HEK293 (cell line): ENCODE measurements around the gene CD109.

Source experiments
- ELK4 ChIP-seq: IDR thresholded peaks from 2 replicates; pipeline ENCODE4 v1.6.1; 2011; ENCODE audit warnings: mild to moderate bottlenecking, low read depth, low read length, borderline replicate concordance
- GLI2 ChIP-seq: fragments of 450-650 bp; formaldehyde crosslinking; IDR thresholded peaks from 2 replicates; pipeline ENCODE4; 2017; ENCODE audit warnings: missing biosample characterization, missing genetic modification characterization, low read depth, borderline replicate concordance
- PRDM1 ChIP-seq: fragments of 450-650 bp; formaldehyde crosslinking; IDR thresholded peaks from 2 replicates; pipeline ENCODE4; 2016; ENCODE audit warnings: missing biosample characterization, missing genetic modification characterization
- SCRT2 ChIP-seq: fragments of 450-650 bp; formaldehyde crosslinking; IDR thresholded peaks from 2 replicates; pipeline ENCODE4 v1.5.1; 2016; ENCODE audit warnings: missing biosample characterization, missing genetic modification characterization
- SP3 ChIP-seq: fragments of 450-650 bp; formaldehyde crosslinking; IDR thresholded peaks from 2 replicates; pipeline ENCODE4 v1.5.1; 2016; ENCODE audit warnings: missing biosample characterization, missing genetic modification characterization
- ZBTB10 ChIP-seq: fragments of 450-650 bp; formaldehyde crosslinking; IDR thresholded peaks from 2 replicates; pipeline ENCODE4 v1.5.1; 2016; ENCODE audit warnings: missing biosample characterization, missing genetic modification characterization
- ZBTB6 ChIP-seq: fragments of 450-650 bp; formaldehyde crosslinking; IDR thresholded peaks from 2 replicates; pipeline ENCODE4 v1.5.1; 2017; ENCODE audit warnings: missing biosample characterization, missing genetic modification characterization
- ZFP41 ChIP-seq: fragments of 450-650 bp; formaldehyde crosslinking; IDR thresholded peaks from 2 replicates; pipeline ENCODE4 v1.5.1; 2016; ENCODE audit warnings: missing biosample characterization, missing genetic modification characterization, borderline replicate concordance
- ZNF133 ChIP-seq: fragments of 450-650 bp; formaldehyde crosslinking; IDR thresholded peaks from 2 replicates; pipeline ENCODE4 v1.5.1; 2016; ENCODE audit warnings: missing biosample characterization, missing genetic modification characterization
- ZNF140 ChIP-seq: fragments of 450-650 bp; formaldehyde crosslinking; IDR thresholded peaks from 2 replicates; pipeline ENCODE4 v1.5.1; 2016; ENCODE audit warnings: missing biosample characterization, missing genetic modification characterization
- ZNF19 ChIP-seq: fragments of 450-650 bp; formaldehyde crosslinking; IDR thresholded peaks from 2 replicates; pipeline ENCODE4; 2016; ENCODE audit warnings: missing biosample characterization, missing genetic modification characterization, low read depth
- ZNF214 ChIP-seq: fragments of 450-650 bp; formaldehyde crosslinking; IDR thresholded peaks from 2 replicates; pipeline ENCODE4 v1.5.1; 2017; ENCODE audit warnings: missing biosample characterization, mild to moderate bottlenecking, missing genetic modification characterization, borderline replicate concordance
- ZNF221 ChIP-seq: fragments of 450-650 bp; formaldehyde crosslinking; IDR thresholded peaks from 2 replicates; pipeline ENCODE4 v1.5.1; 2017; ENCODE audit warnings: missing biosample characterization, missing genetic modification characterization, borderline replicate concordance
- ZNF341 ChIP-seq: fragments of 450-650 bp; formaldehyde crosslinking; IDR thresholded peaks from 2 replicates; pipeline ENCODE4; 2016; ENCODE audit warnings: low read depth, missing biosample characterization, missing genetic modification characterization
- ZNF37A ChIP-seq: fragments of 450-650 bp; IDR thresholded peaks from 2 replicates; pipeline ENCODE4 v1.5.1; 2018; ENCODE audit warnings: missing biosample characterization, missing genetic modification characterization
- ZNF391 ChIP-seq: fragments of 450-650 bp; formaldehyde crosslinking; IDR thresholded peaks from 2 replicates; pipeline ENCODE4 v1.5.1; 2016; ENCODE audit warnings: low read depth, missing biosample characterization, missing genetic modification characterization, borderline replicate concordance
- ZNF501 ChIP-seq: fragments of 450-650 bp; formaldehyde crosslinking; IDR thresholded peaks from 2 replicates; pipeline ENCODE4 v1.5.1; 2016; ENCODE audit warnings: missing biosample characterization, missing genetic modification characterization
- ZNF621 ChIP-seq: fragments of 450-650 bp; formaldehyde crosslinking; IDR thresholded peaks from 2 replicates; pipeline ENCODE4 v1.5.1; 2017; ENCODE audit warnings: missing biosample characterization, missing genetic modification characterization
- ZNF626 ChIP-seq: fragments of 450-650 bp; sonication (Bioruptor Pico); formaldehyde crosslinking; IDR thresholded peaks from 2 replicates; pipeline ENCODE4 v1.5.1; 2018; ENCODE audit warnings: missing biosample characterization, missing genetic modification characterization, inconsistent platforms
- ZNF677 ChIP-seq: fragments of 450-650 bp; IDR thresholded peaks from 2 replicates; pipeline ENCODE4 v1.5.0; 2018; ENCODE audit warnings: missing biosample characterization, mild to moderate bottlenecking, missing genetic modification characterization, moderate library complexity
- ZNF785 ChIP-seq: fragments of 450-650 bp; formaldehyde crosslinking; IDR thresholded peaks from 2 replicates; pipeline ENCODE4 v1.5.1; 2016; ENCODE audit warnings: missing biosample characterization, missing genetic modification characterization
- ZNF837 ChIP-seq: fragments of 450-650 bp; formaldehyde crosslinking; IDR thresholded peaks from 2 replicates; pipeline ENCODE4 v1.5.1; 2016; ENCODE audit warnings: missing biosample characterization, missing genetic modification characterization
- ZSCAN4 ChIP-seq: fragments of 450-650 bp; formaldehyde crosslinking; IDR thresholded peaks from 2 replicates; pipeline ENCODE4 v1.5.1; 2017; ENCODE audit warnings: missing biosample characterization, missing genetic modification characterization
- TF ChIP-seq, protein P1 (sequence below): fragments of 450-650 bp; formaldehyde crosslinking; IDR thresholded peaks from 2 replicates; pipeline ENCODE4 v1.5.1; 2016; ENCODE audit warnings: missing biosample characterization, missing genetic modification characterization
- TF ChIP-seq, protein P2 (sequence below): fragments of 450-650 bp; formaldehyde crosslinking; IDR thresholded peaks from 2 replicates; pipeline ENCODE4 v1.5.1; 2016; ENCODE audit warnings: missing biosample characterization, missing genetic modification characterization
- TF ChIP-seq, protein P3 (sequence below): fragments of 450-650 bp; formaldehyde crosslinking; IDR thresholded peaks from 2 replicates; pipeline ENCODE4 v1.5.0; 2017; ENCODE audit warnings: missing biosample characterization, missing genetic modification characterization, borderline replicate concordance
- TF ChIP-seq, protein P4 (sequence below): fragments of 450-650 bp; formaldehyde crosslinking; IDR thresholded peaks from 2 replicates; pipeline ENCODE4 v1.5.1; 2016; ENCODE audit warnings: missing biosample characterization, missing genetic modification characterization

Gene CD109

DNA sequence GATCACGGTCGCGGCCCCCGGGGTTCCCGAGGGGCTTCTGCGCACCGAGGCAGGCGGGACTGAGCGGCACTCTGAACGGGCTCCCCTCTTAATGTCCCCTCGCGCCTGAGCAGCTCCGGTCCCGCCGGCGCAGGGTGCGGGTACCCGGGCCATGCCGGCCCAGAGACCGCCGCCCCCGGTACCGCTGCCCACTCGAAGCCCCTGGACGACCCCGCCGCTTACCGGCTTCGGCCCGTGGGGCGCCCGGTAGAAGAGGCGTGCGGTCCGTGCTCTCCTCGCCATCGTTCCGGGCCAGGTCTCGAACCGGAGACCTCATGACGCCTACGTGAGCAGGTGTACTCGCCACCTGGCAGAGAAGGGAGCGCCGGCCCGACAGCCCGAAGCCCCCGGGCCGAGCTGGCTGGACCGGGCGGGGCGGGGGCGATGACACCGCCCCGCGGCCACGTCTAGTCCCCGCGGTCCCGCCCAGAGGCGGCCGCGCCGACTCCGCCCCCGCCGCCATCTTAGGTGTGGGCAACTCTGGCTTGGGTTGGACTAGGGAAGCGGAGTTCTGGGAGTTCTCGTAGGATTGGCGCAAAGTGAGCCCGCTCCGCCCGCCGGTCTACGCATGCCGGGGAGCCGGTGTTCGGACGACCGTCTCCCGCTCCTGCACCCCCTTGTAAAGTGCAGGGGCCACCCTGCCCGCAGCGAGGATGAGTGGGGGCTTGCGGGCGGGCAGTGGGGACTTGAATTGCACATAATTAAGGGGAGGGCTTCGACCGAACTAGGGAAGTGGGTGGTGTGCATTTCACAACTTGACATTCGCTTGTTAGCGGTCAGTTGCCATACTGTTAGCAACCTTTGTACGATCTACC, 42.2 kb upstream of the CD109 start, which contains the start of gene SLC17A5 (continued):
- no peak for TF ChIP-seq ZNF677 (tag by site-specific recombination)
- TF ChIP-seq ZSCAN4 (tag by site-specific recombination) = peak; percentile 33; the same call in 1 of the 2 replicates
- TF ChIP-seq ZNF221 = no peak
- TF ChIP-seq, protein P1, sequence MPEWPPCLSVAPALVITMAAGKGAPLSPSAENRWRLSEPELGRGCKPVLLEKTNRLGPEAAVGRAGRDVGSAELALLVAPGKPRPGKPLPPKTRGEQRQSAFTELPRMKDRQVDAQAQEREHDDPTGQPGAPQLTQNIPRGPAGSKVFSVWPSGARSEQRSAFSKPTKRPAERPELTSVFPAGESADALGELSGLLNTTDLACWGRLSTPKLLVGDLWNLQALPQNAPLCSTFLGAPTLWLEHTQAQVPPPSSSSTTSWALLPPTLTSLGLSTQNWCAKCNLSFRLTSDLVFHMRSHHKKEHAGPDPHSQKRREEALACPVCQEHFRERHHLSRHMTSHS (tag by site-specific recombination) = no peak
- no peak for TF ChIP-seq ZNF214 (tag by site-specific recombination)
- peak; percentile 93 for TF ChIP-seq ZNF341 (tag by site-specific recombination)
- TF ChIP-seq SCRT2 (tag by site-specific recombination) = no peak
- TF ChIP-seq PRDM1 = no peak
- no peak for TF ChIP-seq ZFP41 (tag by site-specific recombination)
- TF ChIP-seq, protein P2, sequence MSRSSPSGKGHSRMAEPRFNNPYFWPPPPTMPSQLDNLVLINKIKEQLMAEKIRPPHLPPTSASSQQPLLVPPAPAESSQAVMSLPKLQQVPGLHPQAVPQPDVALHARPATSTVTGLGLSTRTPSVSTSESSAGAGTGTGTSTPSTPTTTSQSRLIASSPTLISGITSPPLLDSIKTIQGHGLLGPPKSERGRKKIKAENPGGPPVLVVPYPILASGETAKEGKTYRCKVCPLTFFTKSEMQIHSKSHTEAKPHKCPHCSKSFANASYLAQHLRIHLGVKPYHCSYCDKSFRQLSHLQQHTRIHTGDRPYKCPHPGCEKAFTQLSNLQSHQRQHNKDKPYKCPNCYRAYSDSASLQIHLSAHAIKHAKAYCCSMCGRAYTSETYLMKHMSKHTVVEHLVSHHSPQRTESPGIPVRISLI (tag by site-specific recombination) = no peak
- TF ChIP-seq ZNF37A = no peak
- TF ChIP-seq ZNF19 (tag by site-specific recombination) = no peak
- 0 out of 2 replicates have a peak, but pooled peaks have one; percentile 27 for TF ChIP-seq ZNF785 (tag by site-specific recombination)
- TF ChIP-seq GLI2 = no peak
- TF ChIP-seq, protein P3, sequence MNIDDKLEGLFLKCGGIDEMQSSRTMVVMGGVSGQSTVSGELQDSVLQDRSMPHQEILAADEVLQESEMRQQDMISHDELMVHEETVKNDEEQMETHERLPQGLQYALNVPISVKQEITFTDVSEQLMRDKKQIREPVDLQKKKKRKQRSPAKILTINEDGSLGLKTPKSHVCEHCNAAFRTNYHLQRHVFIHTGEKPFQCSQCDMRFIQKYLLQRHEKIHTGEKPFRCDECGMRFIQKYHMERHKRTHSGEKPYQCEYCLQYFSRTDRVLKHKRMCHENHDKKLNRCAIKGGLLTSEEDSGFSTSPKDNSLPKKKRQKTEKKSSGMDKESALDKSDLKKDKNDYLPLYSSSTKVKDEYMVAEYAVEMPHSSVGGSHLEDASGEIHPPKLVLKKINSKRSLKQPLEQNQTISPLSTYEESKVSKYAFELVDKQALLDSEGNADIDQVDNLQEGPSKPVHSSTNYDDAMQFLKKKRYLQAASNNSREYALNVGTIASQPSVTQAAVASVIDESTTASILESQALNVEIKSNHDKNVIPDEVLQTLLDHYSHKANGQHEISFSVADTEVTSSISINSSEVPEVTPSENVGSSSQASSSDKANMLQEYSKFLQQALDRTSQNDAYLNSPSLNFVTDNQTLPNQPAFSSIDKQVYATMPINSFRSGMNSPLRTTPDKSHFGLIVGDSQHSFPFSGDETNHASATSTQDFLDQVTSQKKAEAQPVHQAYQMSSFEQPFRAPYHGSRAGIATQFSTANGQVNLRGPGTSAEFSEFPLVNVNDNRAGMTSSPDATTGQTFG (tag by site-specific recombination) = no peak
- no peak for TF ChIP-seq ZNF626 (tag by site-specific recombination)
- TF ChIP-seq ZNF837 (tag by site-specific recombination) = 0 out of 2 replicates have a peak, but pooled peaks have one; percentile 25
- TF ChIP-seq, protein P4, sequence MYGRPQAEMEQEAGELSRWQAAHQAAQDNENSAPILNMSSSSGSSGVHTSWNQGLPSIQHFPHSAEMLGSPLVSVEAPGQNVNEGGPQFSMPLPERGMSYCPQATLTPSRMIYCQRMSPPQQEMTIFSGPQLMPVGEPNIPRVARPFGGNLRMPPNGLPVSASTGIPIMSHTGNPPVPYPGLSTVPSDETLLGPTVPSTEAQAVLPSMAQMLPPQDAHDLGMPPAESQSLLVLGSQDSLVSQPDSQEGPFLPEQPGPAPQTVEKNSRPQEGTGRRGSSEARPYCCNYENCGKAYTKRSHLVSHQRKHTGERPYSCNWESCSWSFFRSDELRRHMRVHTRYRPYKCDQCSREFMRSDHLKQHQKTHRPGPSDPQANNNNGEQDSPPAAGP = peak; percentile 23
- TF ChIP-seq ZBTB10 (tag by site-specific recombination) = peak; percentile 85
- no peak for TF ChIP-seq ELK4
- no peak for TF ChIP-seq ZNF133 (tag by site-specific recombination)
- TF ChIP-seq ZNF501 (tag by site-specific recombination) = peak; percentile 91
- TF ChIP-seq SP3 (tag by site-specific recombination) = peak; percentile 92
- no peak for TF ChIP-seq ZNF140 (tag by site-specific recombination)
- no peak for TF ChIP-seq ZNF621 (tag by site-specific recombination)
- TF ChIP-seq ZBTB6 (tag by site-specific recombination) = no peak
- TF ChIP-seq ZNF391 (tag by site-specific recombination) = peak; percentile 68; the same call in 1 of the 2 replicates
